HG03439 (cell line): Measurements from ENCODE around the gene PPM1N.

Experiments
- ATAC-seq: cut with Tn5 transposase; IDR thresholded peaks from one replicate; pipeline ENCODE4 v1.9.1; 2021; ENCODE audit warnings: mild to moderate bottlenecking, moderate library complexity; ENCODE audit not compliant: unreplicated experiment

PPM1N gene

GRCh38 chr19:45498411-45499195 lies at the start of gene PPM1N:
TSS of gene PPM1N (plus strand) at chr19:45498443. CDS start at chr19:45498473, 30 bp downstream.
- ATAC-seq = no peak

DNA sequence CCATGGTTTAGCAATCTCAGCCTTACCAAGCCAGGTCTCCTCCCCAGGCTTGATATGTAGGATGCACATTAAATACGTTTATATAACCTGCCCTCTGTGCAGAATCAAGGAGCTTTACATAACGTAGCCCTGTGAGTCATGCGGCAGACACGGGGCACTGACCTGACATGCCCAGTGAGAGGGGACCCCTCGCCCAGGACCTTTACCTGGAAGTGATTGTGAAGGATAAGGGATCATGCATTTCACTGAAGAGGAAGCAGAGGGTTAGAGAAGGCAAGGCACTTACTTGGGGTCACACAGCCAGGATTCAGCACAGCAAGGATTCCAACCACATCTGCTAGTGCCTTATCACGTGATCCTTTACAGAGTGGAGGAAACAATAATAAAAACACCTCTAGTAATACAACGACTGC lies 49.4 kb upstream of the PPM1N start:
- ATAC-seq = no peak

- peak; percentile 10 for ATAC-seq
These were observed 48.3 kb upstream of the PPM1N start for GRCh38 chr19:45450012-45450333.

DNA sequence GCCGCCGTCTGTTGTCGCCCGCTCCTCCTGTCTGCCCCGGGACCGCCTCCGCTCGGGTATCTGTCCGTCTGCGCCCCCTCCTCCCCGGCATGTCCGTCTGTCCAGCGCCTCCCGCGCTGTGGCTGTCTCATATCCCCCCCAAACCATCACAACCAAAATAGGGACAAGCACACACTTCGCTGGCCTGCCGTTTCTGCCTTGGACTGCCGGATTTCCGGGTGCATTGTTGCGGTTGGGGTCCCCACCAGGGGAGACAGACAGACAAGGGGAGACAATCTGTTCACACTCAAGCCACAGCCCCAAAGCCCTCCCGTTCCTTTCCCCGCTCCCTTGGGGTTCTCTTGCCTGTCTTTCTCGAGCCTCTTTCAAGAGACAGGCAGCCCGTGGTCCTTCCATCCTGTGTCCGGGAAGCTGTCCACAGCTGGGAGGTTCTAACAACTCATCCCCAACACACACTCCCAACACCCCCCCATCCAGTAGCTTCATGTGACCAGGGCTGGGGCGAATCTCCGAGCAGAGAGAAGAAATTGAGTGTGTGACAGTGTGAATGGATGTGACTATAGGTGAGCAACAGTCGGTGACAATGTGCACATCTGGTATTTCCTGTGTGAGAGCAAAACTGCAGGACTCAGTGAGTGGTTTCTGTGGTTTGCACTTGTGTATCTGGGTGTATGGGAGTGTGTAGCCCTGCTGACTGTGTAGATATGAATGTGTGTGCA lies 47.0 kb upstream of the PPM1N start:
- no peak for ATAC-seq

- no peak for ATAC-seq
These were observed 46.3 kb upstream of the PPM1N start for GRCh38 chr19:45451850-45452387.

- ATAC-seq = no peak
These were observed 42.3 kb upstream of the PPM1N start for GRCh38 chr19:45455707-45456499.

DNA sequence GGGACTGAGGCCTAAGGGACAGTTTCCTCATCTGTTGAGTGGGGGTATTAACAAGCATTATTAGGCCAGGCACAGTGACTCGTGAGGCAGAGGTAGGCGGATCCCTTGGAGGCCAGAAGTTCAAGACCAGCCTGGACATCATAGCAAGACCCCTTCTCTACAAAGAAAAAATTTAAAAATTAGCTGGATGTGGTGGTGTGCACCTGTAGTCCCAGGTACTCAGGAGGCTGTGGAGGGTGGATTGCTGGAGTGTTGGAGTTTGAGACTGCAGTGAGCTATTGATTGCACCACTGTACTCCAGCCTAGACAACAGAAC lies 41.8 kb upstream of the PPM1N start:
- ATAC-seq = no peak

- no peak for ATAC-seq
These were observed 40.5 kb upstream of the PPM1N start for GRCh38 chr19:45457776-45458175.

DNA sequence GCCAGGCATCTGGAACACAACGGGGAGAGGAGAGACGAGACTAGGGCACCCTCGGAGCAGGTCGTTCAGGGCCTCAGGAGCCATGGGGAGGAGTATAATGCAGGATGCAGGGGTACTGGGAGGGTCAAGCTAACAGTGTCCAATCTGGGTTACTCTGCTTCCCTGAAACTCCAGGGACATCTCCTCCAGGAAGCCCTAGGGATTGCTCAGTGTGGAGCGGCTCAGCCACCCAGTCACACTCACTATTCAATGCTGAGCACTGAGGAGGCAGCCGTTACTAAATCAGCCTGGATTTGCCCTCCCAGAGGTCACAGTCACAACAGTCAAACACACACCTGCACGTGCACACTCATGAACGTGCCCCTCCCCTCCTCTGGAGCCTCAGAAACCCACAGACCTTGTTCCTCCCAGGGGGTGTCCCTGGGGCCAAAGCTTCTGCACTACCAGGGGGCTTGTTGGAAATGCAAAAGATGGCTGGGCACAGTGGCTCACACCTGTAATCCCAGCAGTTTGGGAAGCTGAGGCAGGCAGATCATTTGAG lies 37.4 kb upstream of the PPM1N start:
- ATAC-seq = no peak

DNA sequence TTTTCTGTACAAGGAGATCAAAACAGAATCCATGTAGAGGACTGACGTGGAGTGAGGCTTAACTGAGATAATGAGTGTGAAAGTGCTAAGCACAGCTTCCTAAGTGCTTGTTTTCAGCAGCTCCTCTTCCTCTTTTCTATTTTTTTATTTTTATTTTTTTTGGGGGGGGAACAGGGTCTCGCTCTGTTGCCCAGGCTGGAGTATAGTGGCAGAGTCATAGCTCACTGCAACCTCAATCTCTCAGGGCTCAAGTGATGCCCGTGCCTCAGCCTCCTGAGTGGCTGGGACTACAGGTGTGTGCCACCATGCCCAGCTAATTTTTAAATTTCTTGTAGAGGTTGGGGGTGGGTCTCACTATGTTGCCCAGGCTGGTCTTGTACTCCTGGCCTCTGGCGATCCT lies 36.1 kb upstream of the PPM1N start:
- ATAC-seq = no peak

DNA sequence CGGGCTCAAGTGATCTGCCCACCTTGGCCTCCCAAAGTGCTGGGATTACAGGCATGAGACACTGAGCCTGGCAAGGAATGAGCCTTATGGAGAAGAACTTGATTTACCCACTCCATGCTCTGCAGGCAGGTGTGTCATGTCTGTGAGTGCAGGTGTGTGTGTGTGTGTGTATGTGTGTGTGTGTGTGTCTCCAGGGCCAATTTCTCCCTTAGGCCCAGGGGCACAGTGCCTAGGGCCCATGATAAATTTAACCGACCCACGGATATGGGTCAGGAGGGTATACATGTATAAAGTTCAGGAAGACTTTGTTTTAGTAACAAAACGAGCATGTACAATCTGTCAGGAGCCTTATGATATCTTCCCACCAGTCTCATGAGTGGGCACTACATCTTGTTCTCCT lies 35.0 kb upstream of the PPM1N start:
- ATAC-seq = no peak

- no peak for ATAC-seq
These were observed 34.0 kb upstream of the PPM1N start for GRCh38 chr19:45464274-45464673.

- no peak for ATAC-seq
These were observed 33.3 kb upstream of the PPM1N start for GRCh38 chr19:45464852-45465441.

GRCh38 chr19:45467115-45467455 lies 31.2 kb upstream of the PPM1N start:
- ATAC-seq = no peak

- peak; percentile 44 for ATAC-seq
These were observed 30.6 kb upstream of the PPM1N start, which contains the start of gene FOSB for GRCh38 chr19:45467456-45468158. TSS of gene FOSB (plus strand) at chr19:45467996. CDS start at chr19:45468587, 591 bp downstream.

DNA sequence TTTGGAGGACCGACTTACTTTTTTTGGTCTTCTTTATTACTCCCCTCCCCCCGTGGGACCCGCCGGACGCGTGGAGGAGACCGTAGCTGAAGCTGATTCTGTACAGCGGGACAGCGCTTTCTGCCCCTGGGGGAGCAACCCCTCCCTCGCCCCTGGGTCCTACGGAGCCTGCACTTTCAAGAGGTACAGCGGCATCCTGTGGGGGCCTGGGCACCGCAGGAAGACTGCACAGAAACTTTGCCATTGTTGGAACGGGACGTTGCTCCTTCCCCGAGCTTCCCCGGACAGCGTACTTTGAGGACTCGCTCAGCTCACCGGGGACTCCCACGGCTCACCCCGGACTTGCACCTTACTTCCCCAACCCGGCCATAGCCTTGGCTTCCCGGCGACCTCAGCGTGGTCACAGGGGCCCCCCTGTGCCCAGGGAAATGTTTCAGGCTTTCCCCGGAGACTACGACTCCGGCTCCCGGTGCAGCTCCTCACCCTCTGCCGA lies 30.0 kb upstream of the PPM1N start:
- ATAC-seq = peak; percentile 4

GRCh38 chr19:45468803-45469131 lies 29.5 kb upstream of the PPM1N start:
- peak; percentile 32 for ATAC-seq

DNA sequence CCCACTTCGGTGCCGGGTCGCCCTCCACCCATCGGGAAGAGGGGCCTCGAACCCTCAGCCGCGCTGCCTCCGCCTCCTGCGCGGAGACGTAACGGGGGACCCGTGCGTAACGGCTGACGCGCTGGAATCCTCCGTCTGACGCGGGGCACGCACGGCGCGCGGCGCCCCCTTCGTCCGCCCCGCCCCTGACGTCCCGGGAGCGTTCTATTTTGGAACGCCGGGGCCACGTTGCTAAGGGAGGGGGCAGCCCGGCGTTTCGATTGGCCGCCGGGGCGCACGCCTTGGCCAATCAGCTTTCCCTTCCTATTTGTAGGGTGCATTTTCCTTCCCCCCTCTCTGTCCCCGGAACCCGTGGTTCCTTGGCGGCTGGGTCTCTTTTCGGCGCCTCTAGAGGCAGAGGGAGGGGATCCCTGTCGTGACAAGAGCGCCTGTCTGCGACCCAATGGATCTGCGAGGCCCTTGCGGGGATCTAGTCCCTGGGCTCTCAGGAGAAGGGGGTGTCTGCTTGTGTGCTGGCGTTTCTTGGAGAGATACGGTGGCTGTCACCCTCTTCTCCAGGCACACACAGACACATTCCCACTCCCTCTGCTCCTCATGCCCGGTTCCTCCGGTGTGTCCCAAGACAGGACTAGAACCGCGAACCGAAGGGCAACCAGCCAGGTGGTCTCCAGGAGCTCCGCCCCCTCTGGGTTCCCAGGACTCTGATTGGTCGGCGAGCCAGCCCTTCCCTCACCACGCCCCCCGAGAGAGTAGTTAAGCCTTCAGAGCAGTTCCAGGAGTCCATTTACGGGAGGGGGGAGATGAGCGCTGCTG lies 28.9 kb upstream of the PPM1N start:
- peak; percentile 48 for ATAC-seq

DNA sequence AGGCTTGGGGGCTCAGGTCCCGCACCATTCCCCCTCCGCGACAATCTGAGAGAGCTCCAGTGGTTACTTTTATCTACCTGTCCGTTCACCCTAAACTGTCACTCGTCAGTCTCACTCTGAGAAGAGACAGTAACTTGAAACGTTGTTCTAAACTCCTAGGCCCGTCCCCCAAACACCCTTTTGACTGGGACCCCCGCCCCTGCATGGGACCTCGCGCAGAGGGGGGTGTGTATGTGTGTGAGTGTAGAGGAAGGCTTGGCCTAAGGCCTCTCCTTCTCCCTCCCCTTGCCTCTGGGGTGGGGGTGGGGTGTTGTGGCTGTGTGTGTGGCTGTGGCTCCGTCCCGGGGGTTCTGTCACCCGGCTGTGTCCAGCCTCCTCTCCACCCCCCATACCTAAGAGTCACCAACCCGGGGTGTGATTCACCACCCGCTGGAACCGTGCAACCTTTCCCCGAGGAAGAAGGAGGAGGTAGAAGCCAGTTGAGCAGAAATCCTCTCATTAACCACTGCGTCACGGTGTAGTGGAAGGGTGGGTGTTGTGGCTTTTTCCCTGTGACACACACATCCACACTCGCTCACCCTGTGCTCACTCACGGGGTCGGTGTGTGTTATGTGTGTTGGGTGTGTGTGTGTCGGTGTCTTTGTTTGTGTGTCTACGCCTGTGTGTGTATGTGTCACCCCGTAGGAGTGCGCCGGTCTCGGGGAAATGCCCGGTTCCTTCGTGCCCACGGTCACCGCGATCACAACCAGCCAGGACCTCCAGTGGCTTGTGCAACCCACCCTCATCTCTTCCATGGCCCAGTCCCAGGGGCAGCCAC lies 28.1 kb upstream of the PPM1N start:
- ATAC-seq = no peak
